Endothelial cell of umbilical vein (primary cell): ENCODE measurements around the gene SHISA5. TPM values are rescaled to one million over a fixed set of nuclear protein-coding genes. Genes with fewer than 3 reads are reported as not detected.

Experiments used
- BruUV-seq: library from RNA; stranded (reverse); fragments of 400-500 nt; replicated peaks from 2 replicates; lab custom pipeline; 2021; lab: Mats Ljungman, UMichigan
- CTCF ChIA-PET: fragments of 300-600, 350-600 bp; sonication (Branson Sonifier 250); formaldehyde crosslinking; loops from one replicate; lab custom pipeline; 2021; ENCODE audit warnings: antibody characterized with exemption, inconsistent platforms; lab: Charles Lee
- POLR2A ChIA-PET: fragments of 300-600, 350-600 bp; sonication (Branson Sonifier 250); formaldehyde crosslinking; loops from one replicate; lab custom pipeline; 2021; ENCODE audit warnings: antibody characterized with exemption, inconsistent platforms; lab: Charles Lee
- DNase-seq: peaks from one replicate; pipeline ENCODE4 v3.0.0-alpha.2; 2011; ENCODE audit warnings: low read depth, low spot score
- FAIRE-seq: peaks from 2 replicates; lab custom pipeline; 2011; peaks lifted over from hg19 to GRCh38; lab: Jason Lieb, UNC
- H2AFZ ChIP-seq: 2 replicates; pipeline ENCODE4 v1.6.0; 2012; ENCODE audit warnings: low read depth, low read length, control low read depth, inconsistent platforms
- H3K27ac ChIP-seq: 2 replicates; pipeline ENCODE4 v1.5.1; 2011; ENCODE audit warnings: low read depth, mild to moderate bottlenecking, control low read depth, low read length, moderate library complexity; ENCODE audit not compliant: insufficient read depth
- H3K27me3 ChIP-seq, 2 experiments: 2 replicates each; pipeline versions ENCODE4 v1.6.0 to v1.6.1; 2011; ENCODE audit warnings: low read length in 2 of 2, mixed read lengths in 1 of 2; ENCODE audit not compliant: control insufficient read depth in 2 of 2, insufficient read depth in 2 of 2
- H3K36me3 ChIP-seq, 2 experiments: 2 replicates in 1 of 2; 3 replicates in 1 of 2; pipeline ENCODE4 v1.5.1; 2011; ENCODE audit warnings: low read length in 2 of 2, mild to moderate bottlenecking in 1 of 2, moderate library complexity in 1 of 2; ENCODE audit not compliant: control insufficient read depth in 2 of 2, insufficient read depth in 2 of 2; ENCODE audit errors: extremely low read depth in 1 of 2
- H3K4me1 ChIP-seq: 3 replicates; pipeline ENCODE4 v1.5.1; 2011; ENCODE audit warnings: mild to moderate bottlenecking, low read length; ENCODE audit not compliant: control insufficient read depth, insufficient read depth; ENCODE audit errors: extremely low read depth
- H3K4me2 ChIP-seq: 2 replicates; pipeline ENCODE4 v1.6.1; 2011; ENCODE audit warnings: low read length, control low read depth, mixed read lengths; ENCODE audit not compliant: insufficient read depth
- H3K4me3 ChIP-seq, 3 experiments: fragments of 200-600 bp in 1 of 3; sonication (generic), shearing (Covaris generic) in 1 of 3; replicated peaks in 1 of 3; 2 replicates each; pipeline ENCODE4 v1.5.1; 2011 to 2016; ENCODE audit warnings: control low read depth in 3 of 3, low read length in 3 of 3, mild to moderate bottlenecking in 2 of 3, inconsistent platforms in 1 of 3, low read depth in 1 of 3, moderate library complexity in 1 of 3; ENCODE audit not compliant: insufficient read depth in 1 of 3
- H3K79me2 ChIP-seq: 2 replicates; pipeline ENCODE4 v1.6.0; 2012; ENCODE audit warnings: low read length, inconsistent platforms; ENCODE audit not compliant: control insufficient read depth, insufficient read depth
- H3K9ac ChIP-seq: replicated peaks from 2 replicates; pipeline ENCODE3; 2011; ENCODE audit warnings: low read length, control low read depth; ENCODE audit not compliant: insufficient read depth; ENCODE audit errors: extremely low read depth
- H3K9me1 ChIP-seq: replicated peaks from 3 replicates; pipeline ENCODE4 v1.6.0; 2011; ENCODE audit warnings: mild to moderate bottlenecking, low read length; ENCODE audit not compliant: control insufficient read depth, insufficient read depth; ENCODE audit errors: extremely low read depth
- H3K9me3 ChIP-seq: replicated peaks from 2 replicates; pipeline ENCODE4 v1.5.1; 2012; ENCODE audit warnings: low read length, inconsistent platforms; ENCODE audit not compliant: control insufficient read depth, insufficient read depth
- H4K20me1 ChIP-seq: replicated peaks from 2 replicates; pipeline ENCODE3; 2011; ENCODE audit warnings: mild to moderate bottlenecking, low read length; ENCODE audit not compliant: control insufficient read depth, insufficient read depth; ENCODE audit errors: extremely low read depth
- CTCF ChIP-seq, 2 donors: IDR thresholded peaks; 1 replicate in 1 of 2; 2 replicates in 1 of 2; pipeline ENCODE4 v1.5.1; 2011; ENCODE audit warnings: low read length in 2 of 2, mild to moderate bottlenecking in 2 of 2, moderate library complexity in 2 of 2, control low read depth in 1 of 2, inconsistent platforms in 1 of 2, low read depth in 1 of 2; ENCODE audit not compliant: insufficient read depth in 1 of 2; ENCODE audit errors: extremely low read depth in 1 of 2
- FOS ChIP-seq: IDR thresholded peaks from 2 replicates; pipeline ENCODE4 v1.6.1; 2011; ENCODE audit warnings: mild to moderate bottlenecking, low read length, moderate library complexity, borderline replicate concordance; ENCODE audit not compliant: insufficient read depth
- GATA2 ChIP-seq: IDR thresholded peaks from 2 replicates; pipeline ENCODE4 v1.7.0; 2011; ENCODE audit warnings: low read depth, mild to moderate bottlenecking, moderate library complexity, mixed read lengths, low read length; ENCODE audit not compliant: insufficient read length, insufficient read depth
- MAX ChIP-seq: IDR thresholded peaks from 2 replicates; pipeline ENCODE4 v1.6.1; 2011; ENCODE audit not compliant: insufficient read depth, insufficient read length
- MYC ChIP-seq: IDR thresholded peaks from one replicate; pipeline ENCODE4 v1.6.1; 2011; ENCODE audit warnings: mild to moderate bottlenecking, low read depth, low read length
- POLR2A ChIP-seq: IDR thresholded peaks from 2 replicates; pipeline ENCODE4 v1.6.1; 2012; ENCODE audit warnings: low read depth, mild to moderate bottlenecking, control low read depth, low read length
- POLR2AphosphoS5 ChIP-seq: IDR thresholded peaks from 2 replicates; pipeline ENCODE4 v1.6.1; 2012; ENCODE audit warnings: low read depth, mild to moderate bottlenecking, control low read depth, low read length, moderate library complexity; ENCODE audit not compliant: insufficient read depth
- dilution Hi-C: fragments of 300-500 bp; cut with MboI; formaldehyde crosslinking; loops from one replicate; pipeline ENCODE4 v1.15.0; 2019; ENCODE audit warnings: low sequenced_read_pairs; ENCODE audit not compliant: extremely low pct_ligation_motif_present
- intact Hi-C: fragments of 100-400 bp; cut with micrococcal nuclease; formaldehyde crosslinking; loops from one replicate; pipeline ENCODE4 v1.10.0; 2022
- polyA plus RNA-seq, 4 experiments: library from polyadenylated mRNA; depleted of rRNA in 3 of 4; stranded (reverse) in 3 of 4; unstranded in 1 of 4; fragments of >200 nt; gene quantifications; 2 replicates each; pipeline versions ENCODE4 v1.2.1 to v1.2.3, GENCODE V29; 2011 to 2012; ENCODE audit warnings: missing spikeins in 1 of 4
- total RNA-seq: library from RNA; stranded (reverse); gene quantifications from 2 replicates; pipeline ENCODE4 v1.2.3, GENCODE V29; 2021

Gene SHISA5
- total and polyA plus RNA-seq, 2 donors (not counting 3 experiments of a cell fraction or from before 2014, with no cell fraction given), result 205 to 320 TPM

- dilution Hi-C loops (no loop called here), intact Hi-C loops (no loop called here)
- FAIRE-seq, result no peak
- Histone ChIP-seq H2AFZ (no peak overlapping the region), H3K36me3 (peaks cover 0 to 5% of the 10 kb centered on the region in 2 experiments), H3K4me3 (no peak overlapping the region), H3K9ac (no peak overlapping the region), H4K20me1 (no peaks in the 10 kb centered on the region), H3K9me3 (no peaks in the 10 kb centered on the region), H3K79me2 (no peaks in the 10 kb centered on the region), H3K4me2 (no peak overlapping the region), H3K27me3 (no peaks in the 10 kb centered on the region), H3K9me1 (no peaks in the 10 kb centered on the region), H3K4me1 (no peaks in the 10 kb centered on the region), H3K27ac (no peak overlapping the region)
- ChIA-PET POLR2A (no interaction called here), CTCF (interaction anchor here (1.1 to 2.9 kb wide), 5 partner anchors 12 to 22 kb away, joined by 3 to 39 read pairs (median 4); partner anchors contain the start of genes CCDC51 and TMA7)
- no TSS peak for BruUV-seq
- no peak for TF ChIP-seq POLR2A
- TF ChIP-seq GATA2, result no peak
- TF ChIP-seq FOS, result no peak
- TF ChIP-seq CTCF (IDR thresholded peaks at IDR 0.05; ENCODE audit: extremely low read depth in 1 of 2, insufficient read depth in 1 of 2, low read depth in 1 of 2, low read length in 2 of 2), result no peak
- no peak for TF ChIP-seq POLR2AphosphoS5
- no peak for TF ChIP-seq MAX
- TF ChIP-seq MYC, result no peak
- no peak for DNase-seq
These were observed 81.7 kb downstream of the SHISA5 start for GRCh38 chr3:48422272-48422671.
